ENCODE measurements around the gene SLC9A1. TPM values are rescaled to one million over a fixed set of nuclear protein-coding genes. Genes with fewer than 3 reads are reported as not detected.

The SLC9A1 gene
- total RNA-seq, 2 experiments from 2014 or later: 14.8 to 15.3 TPM

- ATAC-seq (no peak), DNase-seq (no peak)
- no peak for TF ChIP-seq CTCF (IDR thresholded peaks at IDR 0.05)
- CTCF ChIA-PET: interaction anchor here (0.6 to 2.3 kb wide), 3 partner anchors 10 to 42 kb away, joined by 3 to 6 read pairs (median 3); no protein-coding TSS in a partner anchor
- no peaks in the 10 kb centered on the region for H3K36me3 Mint-ChIP-seq (ENCODE audit: low read depth)
- H3K27me3 Mint-ChIP-seq: no peaks in the 10 kb centered on the region
- no peaks in the 10 kb centered on the region for H3K9me3 Mint-ChIP-seq
- H3K27ac Mint-ChIP-seq: no peak overlapping the region
- H3K4me1 Mint-ChIP-seq (ENCODE audit: low read depth): peaks cover 2% of the 10 kb centered on the region
- POLR2A ChIA-PET: interaction anchor here (0.8 kb wide), 1 partner anchor 503 kb away, joined by 3 read pairs; no protein-coding TSS in a partner anchor
- H3K4me3 Mint-ChIP-seq: no peak overlapping the region
- intact Hi-C loops (cut with micrococcal nuclease): no loop called here
Observed at GRCh38 chr1:27087371-27088220, 67.3 kb downstream of the SLC9A1 start.

- intact Hi-C loops (cut with micrococcal nuclease): no loop called here
- POLR2A ChIA-PET: no interaction called here
- no peak for TF ChIP-seq CTCF (IDR thresholded peaks at IDR 0.05)
- Mint-ChIP-seq H3K4me1 (ENCODE audit: low read depth) (peaks cover 2% of the 10 kb centered on the region), H3K4me3 (no peak overlapping the region), H3K27ac (no peak overlapping the region), H3K27me3 (no peaks in the 10 kb centered on the region), H3K36me3 (ENCODE audit: low read depth) (no peaks in the 10 kb centered on the region), H3K9me3 (no peaks in the 10 kb centered on the region)
- no peak for DNase-seq
- ATAC-seq: no peak
- CTCF ChIA-PET: interaction anchor here (1.0 to 1.4 kb wide), 2 partner anchors 16 to 41 kb away, joined by 3 to 4 read pairs; no protein-coding TSS in a partner anchor
Observed at GRCh38 chr1:27086628-27087027, 68.3 kb downstream of the SLC9A1 start.

GRCh38 chr1:27086026-27086425, 68.9 kb downstream of the SLC9A1 start:
- intact Hi-C loops (cut with micrococcal nuclease): no loop called here
- Mint-ChIP-seq H3K27me3 (no peaks in the 10 kb centered on the region), H3K36me3 (ENCODE audit: low read depth) (no peaks in the 10 kb centered on the region), H3K4me1 (ENCODE audit: low read depth) (peaks cover 2% of the 10 kb centered on the region), H3K27ac (no peak overlapping the region), H3K4me3 (no peak overlapping the region), H3K9me3 (no peaks in the 10 kb centered on the region)
- no peak for TF ChIP-seq CTCF (IDR thresholded peaks at IDR 0.05)
- ATAC-seq (no peak), DNase-seq (no peak)
- CTCF ChIA-PET: interaction anchor here (0.7 to 1.4 kb wide), 3 partner anchors 14 to 88 kb away, joined by 3 to 4 read pairs (median 4); no protein-coding TSS in a partner anchor
- POLR2A ChIA-PET: no interaction called here

- no peak overlapping the region for H3K4me3 Mint-ChIP-seq
- DNase-seq (no peak), ATAC-seq (no peak)
- H3K27ac Mint-ChIP-seq: no peak overlapping the region
- POLR2A ChIA-PET: no interaction called here
- no peak for TF ChIP-seq CTCF (IDR thresholded peaks at IDR 0.05)
- H3K4me1 Mint-ChIP-seq (ENCODE audit: low read depth): peaks cover 2% of the 10 kb centered on the region
- no peaks in the 10 kb centered on the region for H3K9me3 Mint-ChIP-seq
- CTCF ChIA-PET: interaction anchor here (1.5 to 2.0 kb wide), 2 partner anchors 38 to 40 kb away, joined by 4 to 8 read pairs; no protein-coding TSS in a partner anchor
- H3K36me3 Mint-ChIP-seq (ENCODE audit: low read depth): no peaks in the 10 kb centered on the region
- H3K27me3 Mint-ChIP-seq: no peaks in the 10 kb centered on the region
- intact Hi-C loops (cut with micrococcal nuclease): no loop called here
Observed at GRCh38 chr1:27084107-27084506, 70.8 kb downstream of the SLC9A1 start.

- POLR2A ChIA-PET: no interaction called here
- H3K27ac Mint-ChIP-seq: no peak overlapping the region
- H3K36me3 Mint-ChIP-seq (ENCODE audit: low read depth): no peaks in the 10 kb centered on the region
- CTCF ChIA-PET: interaction anchor here (1.1 to 1.6 kb wide), 2 partner anchors 24 to 218 kb away, joined by 3 read pairs; no protein-coding TSS in a partner anchor
- no peak for DNase-seq
- intact Hi-C loops (cut with micrococcal nuclease): no loop called here
- no peak for ATAC-seq
- no peaks in the 10 kb centered on the region for H3K27me3 Mint-ChIP-seq
- H3K4me1 Mint-ChIP-seq (ENCODE audit: low read depth): no peaks in the 10 kb centered on the region
- H3K9me3 Mint-ChIP-seq: no peaks in the 10 kb centered on the region
- H3K4me3 Mint-ChIP-seq: no peak overlapping the region
- no peak for TF ChIP-seq CTCF (IDR thresholded peaks at IDR 0.05)
Observed at GRCh38 chr1:27077968-27078367, 77.0 kb downstream of the SLC9A1 start.
